ENCODE results near the gene FIBCD1.

Gene FIBCD1

DNA sequence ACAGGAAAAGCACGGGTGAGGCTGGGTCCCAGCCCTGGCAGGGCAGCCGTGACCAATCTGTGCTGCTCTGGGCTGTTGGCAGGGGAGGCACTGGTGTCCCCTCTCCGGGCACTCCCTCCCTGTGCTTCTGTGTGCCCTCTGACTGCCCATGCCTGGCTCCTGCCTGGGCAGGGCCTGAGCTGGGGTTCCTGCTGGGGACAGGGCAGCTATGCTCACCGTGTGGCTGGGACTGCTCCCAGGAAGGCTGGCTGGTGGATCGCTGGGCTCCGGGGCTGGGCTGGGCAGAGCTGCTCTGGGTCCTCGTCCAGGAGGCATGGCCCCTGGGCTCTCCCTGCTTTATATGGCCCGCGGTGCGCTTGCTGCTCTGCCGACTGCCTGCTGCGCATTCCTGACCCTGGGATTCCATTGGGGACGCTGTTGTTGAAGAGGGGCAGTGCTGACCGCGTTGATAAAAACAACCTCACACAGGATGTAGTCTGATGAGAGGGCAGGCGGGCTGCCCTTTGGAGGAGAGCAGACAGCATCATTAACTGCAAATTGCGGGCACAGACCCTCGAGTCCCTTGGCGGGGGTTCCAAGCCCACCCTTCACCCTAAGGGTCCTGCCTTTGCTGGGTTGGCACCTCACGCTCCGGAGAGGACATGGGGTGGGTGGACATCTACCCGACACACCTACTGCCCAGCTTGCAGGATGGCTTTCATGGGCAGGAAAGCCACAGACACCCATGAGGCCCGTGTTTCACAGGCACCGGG is 43.4 kb downstream of the FIBCD1 start:
- H3K4me3 ChIP-seq (replicated peaks; ENCODE audit: low read depth, low read length) = no peak overlapping the region
- TF ChIP-seq, protein P1, sequence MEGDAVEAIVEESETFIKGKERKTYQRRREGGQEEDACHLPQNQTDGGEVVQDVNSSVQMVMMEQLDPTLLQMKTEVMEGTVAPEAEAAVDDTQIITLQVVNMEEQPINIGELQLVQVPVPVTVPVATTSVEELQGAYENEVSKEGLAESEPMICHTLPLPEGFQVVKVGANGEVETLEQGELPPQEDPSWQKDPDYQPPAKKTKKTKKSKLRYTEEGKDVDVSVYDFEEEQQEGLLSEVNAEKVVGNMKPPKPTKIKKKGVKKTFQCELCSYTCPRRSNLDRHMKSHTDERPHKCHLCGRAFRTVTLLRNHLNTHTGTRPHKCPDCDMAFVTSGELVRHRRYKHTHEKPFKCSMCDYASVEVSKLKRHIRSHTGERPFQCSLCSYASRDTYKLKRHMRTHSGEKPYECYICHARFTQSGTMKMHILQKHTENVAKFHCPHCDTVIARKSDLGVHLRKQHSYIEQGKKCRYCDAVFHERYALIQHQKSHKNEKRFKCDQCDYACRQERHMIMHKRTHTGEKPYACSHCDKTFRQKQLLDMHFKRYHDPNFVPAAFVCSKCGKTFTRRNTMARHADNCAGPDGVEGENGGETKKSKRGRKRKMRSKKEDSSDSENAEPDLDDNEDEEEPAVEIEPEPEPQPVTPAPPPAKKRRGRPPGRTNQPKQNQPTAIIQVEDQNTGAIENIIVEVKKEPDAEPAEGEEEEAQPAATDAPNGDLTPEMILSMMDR (IDR thresholded peaks at IDR 0.05; ENCODE audit: low read depth, low read length, missing control alignments) = no peak
- DNase-seq (ENCODE audit: extremely low read depth, low read depth) = no peak

DNA sequence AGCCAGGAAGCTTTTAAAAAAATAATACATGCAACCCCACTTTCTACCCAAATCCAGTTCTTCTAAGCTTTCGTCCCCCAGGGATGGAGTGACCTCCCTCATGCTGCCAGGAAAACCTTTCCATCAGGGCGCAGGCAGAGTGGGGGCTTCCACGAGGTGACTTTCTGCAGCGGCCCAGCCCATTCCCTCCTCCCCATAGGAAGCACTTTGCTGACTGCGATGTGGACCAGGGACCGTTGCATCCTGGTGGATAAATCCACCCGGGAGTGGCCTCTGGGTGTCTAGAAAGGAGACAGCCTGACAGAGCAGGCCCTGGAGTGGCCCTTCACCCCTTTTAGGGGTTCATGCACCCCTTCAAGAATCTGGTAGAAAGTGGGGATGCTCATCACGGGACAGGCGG is 44.0 kb downstream of the FIBCD1 start:
- no peak for DNase-seq (ENCODE audit: extremely low read depth, low read depth)
- H3K4me3 ChIP-seq (replicated peaks; ENCODE audit: low read depth, low read length) = no peak overlapping the region
- TF ChIP-seq, protein P1 (IDR thresholded peaks at IDR 0.05; ENCODE audit: low read depth, low read length, missing control alignments) = no peak

DNA sequence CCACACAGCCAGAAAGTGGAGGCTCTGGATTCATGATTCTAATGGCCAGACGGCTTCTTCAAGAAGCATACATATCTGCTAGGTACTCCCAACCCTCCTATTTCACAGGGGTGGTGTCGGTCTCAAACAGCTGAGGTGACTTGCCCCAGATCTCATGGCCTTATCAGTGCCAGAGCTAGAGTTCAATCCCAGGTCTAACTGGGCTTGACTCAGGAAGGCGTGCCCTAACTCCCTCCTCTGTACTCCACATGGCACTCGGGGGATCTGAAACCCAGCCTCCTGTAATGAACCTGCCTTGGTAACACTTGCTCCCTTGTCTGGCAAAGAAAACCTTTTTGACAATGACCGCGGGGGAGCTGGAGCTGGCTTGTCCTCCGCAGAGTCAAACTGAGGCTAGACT is 44.5 kb downstream of the FIBCD1 start:
- H3K4me3 ChIP-seq (replicated peaks; ENCODE audit: low read depth, low read length) = no peak overlapping the region
- TF ChIP-seq, protein P1 (IDR thresholded peaks at IDR 0.05; ENCODE audit: low read depth, low read length, missing control alignments) = no peak
- no peak for DNase-seq (ENCODE audit: extremely low read depth, low read depth)

DNA sequence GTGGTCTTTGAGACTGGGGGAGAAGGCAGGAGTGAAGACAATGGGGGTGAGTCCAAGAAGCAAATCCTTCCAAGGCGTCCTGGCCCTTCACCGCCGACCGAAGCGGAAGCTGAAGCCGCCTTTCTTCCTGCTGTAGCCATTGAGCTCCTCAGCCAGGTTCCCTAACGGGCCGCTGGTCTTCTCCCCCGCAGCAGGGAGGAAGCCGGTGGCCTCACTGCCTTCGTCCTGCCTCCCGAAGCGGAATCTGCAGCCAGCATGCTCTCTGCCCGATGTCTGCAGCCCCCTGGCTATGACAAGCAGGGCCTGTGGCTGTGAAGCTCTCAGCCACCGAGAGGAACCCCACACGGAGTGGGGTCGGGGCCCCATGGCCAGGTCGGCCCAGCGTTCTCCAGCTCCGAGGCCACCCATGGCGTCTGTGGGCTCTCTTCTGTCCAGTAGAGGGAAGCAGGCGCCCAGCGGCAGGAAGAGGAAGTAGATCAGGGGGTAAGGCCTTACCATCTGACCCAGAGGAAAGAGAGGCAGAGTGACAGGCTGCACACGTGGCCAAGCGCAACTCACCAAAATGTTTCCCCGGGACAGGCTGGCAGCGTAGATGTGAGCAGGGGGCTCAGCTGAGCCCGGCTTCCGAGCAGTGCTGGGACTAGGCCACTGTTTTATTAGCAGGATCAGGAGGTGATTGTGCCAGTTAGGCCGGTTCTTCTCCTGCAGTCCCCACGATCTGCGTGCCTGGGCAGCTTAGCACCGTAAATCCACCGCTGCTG is 45.5 kb downstream of the FIBCD1 start:
- H3K4me3 ChIP-seq (replicated peaks; ENCODE audit: low read depth, low read length) = no peak overlapping the region
- DNase-seq (ENCODE audit: extremely low read depth, low read depth) = no peak
- TF ChIP-seq, protein P1 (IDR thresholded peaks at IDR 0.05; ENCODE audit: low read depth, low read length, missing control alignments) = no peak

DNA sequence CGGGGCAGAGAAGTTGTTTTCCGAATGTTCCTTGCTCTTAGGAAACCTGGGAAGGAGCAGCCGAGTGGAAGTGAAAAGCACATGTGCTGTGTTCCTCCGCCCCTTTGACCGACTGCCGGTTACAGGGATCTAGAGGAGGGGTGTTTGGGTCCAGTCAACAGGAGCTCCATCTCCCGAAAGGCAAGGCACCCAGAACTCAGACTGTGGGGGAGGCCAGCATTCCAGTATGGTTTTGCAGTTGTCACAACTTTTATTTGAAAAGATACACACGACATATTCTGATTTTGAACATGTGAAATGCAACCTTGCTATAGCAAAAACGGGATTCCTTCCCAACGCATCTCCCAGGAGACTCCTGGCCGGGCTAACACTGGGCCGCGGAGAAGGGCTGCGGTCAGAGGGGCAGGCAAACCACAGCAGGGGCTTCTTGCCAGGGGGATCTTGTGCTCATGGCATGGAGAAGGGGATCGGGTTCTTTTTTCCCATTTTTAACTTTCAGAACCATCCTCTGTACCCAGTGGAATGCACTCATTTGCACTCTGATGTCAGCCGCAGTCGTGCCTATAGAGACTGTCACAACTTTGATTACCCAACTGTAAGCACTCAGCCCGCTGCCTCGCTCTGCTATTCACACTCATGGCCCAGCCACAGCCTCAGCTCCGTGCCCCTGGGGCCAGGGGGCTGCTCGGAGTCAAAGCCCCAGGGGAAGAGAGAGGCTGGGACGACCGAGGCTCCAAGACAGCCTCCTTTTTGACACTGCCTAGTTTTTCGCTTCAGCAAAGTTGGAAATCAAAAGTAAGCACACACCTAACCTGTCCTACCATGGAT is 46.4 kb downstream of the FIBCD1 start:
- no peak overlapping the region for H3K4me3 ChIP-seq (replicated peaks; ENCODE audit: low read depth, low read length)
- DNase-seq (ENCODE audit: extremely low read depth, low read depth) = no peak
- TF ChIP-seq, protein P1 (IDR thresholded peaks at IDR 0.05; ENCODE audit: low read depth, low read length, missing control alignments) = no peak

DNA sequence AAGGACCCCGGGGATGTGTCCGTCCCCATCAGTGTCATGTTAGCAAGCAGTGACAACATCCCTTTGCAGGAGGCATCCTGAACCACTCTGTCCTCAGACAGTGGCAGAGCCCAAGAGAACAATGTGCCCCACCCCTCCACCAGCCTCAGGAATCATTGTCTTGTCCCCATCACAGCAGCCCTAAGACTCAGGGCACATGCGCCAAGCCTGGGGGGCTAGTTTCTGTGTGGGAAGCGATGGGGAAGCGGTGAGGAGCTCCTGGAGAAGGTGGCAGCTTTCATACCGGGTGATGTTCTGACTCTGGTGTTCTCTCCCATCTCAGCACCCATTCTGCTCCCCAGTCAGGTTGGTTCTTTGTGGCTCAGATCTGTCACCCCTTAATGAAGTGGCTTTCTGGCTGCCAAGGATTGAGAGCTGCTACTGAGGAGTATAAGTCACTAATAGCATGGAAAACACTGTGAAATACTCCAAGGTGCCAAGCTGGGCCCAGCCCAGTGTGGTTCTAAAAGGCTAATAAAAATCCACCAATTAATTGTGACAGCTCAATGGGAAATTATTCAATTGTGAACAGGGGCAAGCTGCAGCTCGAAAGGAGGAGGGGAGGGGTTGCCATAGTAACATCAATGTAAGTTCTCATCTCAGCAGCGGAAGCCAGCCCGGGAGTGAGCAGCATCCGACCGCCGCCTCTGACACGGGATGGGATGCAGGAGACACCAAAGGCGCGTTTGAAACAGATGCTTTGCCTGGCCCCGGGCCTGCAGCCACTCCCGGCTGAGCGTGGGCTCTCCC is 47.2 kb downstream of the FIBCD1 start:
- no peak for DNase-seq (ENCODE audit: extremely low read depth, low read depth)
- H3K4me3 ChIP-seq (replicated peaks; ENCODE audit: low read depth, low read length) = no peak overlapping the region
- TF ChIP-seq, protein P1 (IDR thresholded peaks at IDR 0.05; ENCODE audit: low read depth, low read length, missing control alignments) = no peak

All from HFF-Myc (cell line).